NT2/D1 (cell line): ENCODE measurements around the gene KIAA1217.
"Not testable (repeated sequence)": the region's sequence is repeated elsewhere in the genome, so short reads cannot be mapped to it uniquely, and the experiment has no call there.

ENCODE experiments used
- DNase-seq: peaks from one replicate; pipeline ENCODE4 v3.0.0-alpha.2; 2011; ENCODE audit warnings: low read depth, low spot score
- H3K27me3 ChIP-seq: 2 replicates; pipeline ENCODE4 v1.6.0; 2011; ENCODE audit warnings: mild to moderate bottlenecking; ENCODE audit not compliant: insufficient read length, insufficient read depth
- H3K36me3 ChIP-seq: 2 replicates; pipeline ENCODE4 v1.6.1; 2011; ENCODE audit warnings: mild to moderate bottlenecking, low read length, mixed read lengths; ENCODE audit not compliant: insufficient read depth, insufficient read length
- H3K4me1 ChIP-seq: 2 replicates; pipeline ENCODE4 v1.5.1; 2011; ENCODE audit not compliant: insufficient read depth, insufficient read length
- H3K4me3 ChIP-seq: 2 replicates; pipeline ENCODE4 v1.5.1; 2011; ENCODE audit warnings: low read depth; ENCODE audit not compliant: insufficient read length
- H3K9ac ChIP-seq: 2 replicates; pipeline ENCODE4 v1.6.0; 2011; ENCODE audit warnings: low read depth; ENCODE audit not compliant: insufficient read length
- H3K9me3 ChIP-seq: 2 replicates; pipeline ENCODE4 v1.5.1; 2011; ENCODE audit warnings: mild to moderate bottlenecking, low read length; ENCODE audit not compliant: insufficient read depth
- SUZ12 ChIP-seq: IDR thresholded peaks from 2 replicates; pipeline ENCODE4 v1.6.1; 2011; ENCODE audit not compliant: insufficient read length, insufficient read depth; ENCODE audit errors: extremely low read depth
- YY1 ChIP-seq: IDR thresholded peaks from 2 replicates; pipeline ENCODE4 v1.6.1; 2011; ENCODE audit not compliant: insufficient read length, insufficient read depth
- ZNF274 ChIP-seq: IDR thresholded peaks from 2 replicates; pipeline ENCODE4 v1.6.1; 2011; ENCODE audit warnings: mild to moderate bottlenecking, low read depth, low read length

The KIAA1217 gene

DNA sequence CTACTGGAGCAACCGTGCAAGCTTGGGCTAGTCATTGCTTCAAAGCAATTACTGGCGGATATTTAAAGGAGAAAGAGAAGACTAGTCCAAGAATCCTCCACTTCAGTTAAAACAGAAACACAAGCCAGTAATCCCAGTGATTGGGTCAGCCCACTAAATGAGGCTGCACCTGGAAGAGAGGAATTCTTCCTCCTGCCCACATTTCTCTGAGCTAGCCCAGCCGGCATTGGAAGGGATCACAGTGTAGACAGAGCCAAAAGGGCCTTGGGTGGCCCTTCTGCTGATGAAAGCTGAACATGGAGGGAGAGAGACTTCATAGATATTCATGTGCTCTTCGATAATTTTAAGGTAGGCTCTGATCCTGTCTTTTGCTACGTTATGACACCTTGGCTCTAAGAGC is 228.4 kb downstream of the KIAA1217 start:
- peaks cover 2% of the 10 kb centered on the region for H3K4me1 ChIP-seq

DNA sequence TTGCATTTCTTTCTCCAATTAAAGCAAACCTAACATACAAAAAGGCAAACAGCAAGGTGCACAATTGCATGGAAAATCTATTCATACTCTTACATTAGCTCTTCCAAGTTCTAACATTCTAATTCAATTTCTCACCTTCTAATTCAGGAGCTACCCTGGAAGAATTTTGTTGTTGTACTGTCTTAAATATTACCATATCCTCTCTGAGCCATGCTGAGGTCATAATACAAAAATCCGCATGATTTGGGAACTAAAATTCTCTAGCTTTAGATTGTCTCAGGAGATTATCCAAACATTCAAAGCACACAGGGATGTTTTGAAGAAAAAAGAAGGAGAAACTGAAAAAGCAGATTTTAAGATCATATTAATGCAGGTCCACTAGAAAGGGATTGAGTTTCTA is 229.9 kb downstream of the KIAA1217 start:
- Histone ChIP-seq H3K36me3 (peaks cover 18% of the 10 kb centered on the region), H3K9me3 (no peaks in the 10 kb centered on the region), H3K4me1 (no peaks in the 10 kb centered on the region), H3K9ac (no peak overlapping the region), H3K27me3 (no peaks in the 10 kb centered on the region), H3K4me3 (no peak overlapping the region)
- DNase-seq: no peak
- TF ChIP-seq SUZ12: no peak
- no peak for TF ChIP-seq ZNF274
- TF ChIP-seq YY1: no peak

More for the DNA sequence above, 228.4 kb downstream of the KIAA1217 start:
- Histone ChIP-seq H3K9me3 (no peaks in the 10 kb centered on the region), H3K9ac (no peak overlapping the region), H3K27me3 (no peaks in the 10 kb centered on the region), H3K36me3 (peaks cover 25% of the 10 kb centered on the region), H3K4me3 (no peak overlapping the region)
- TF ChIP-seq ZNF274: no peak
- no peak for TF ChIP-seq SUZ12
- no peak for TF ChIP-seq YY1
- DNase-seq: no peak

DNA sequence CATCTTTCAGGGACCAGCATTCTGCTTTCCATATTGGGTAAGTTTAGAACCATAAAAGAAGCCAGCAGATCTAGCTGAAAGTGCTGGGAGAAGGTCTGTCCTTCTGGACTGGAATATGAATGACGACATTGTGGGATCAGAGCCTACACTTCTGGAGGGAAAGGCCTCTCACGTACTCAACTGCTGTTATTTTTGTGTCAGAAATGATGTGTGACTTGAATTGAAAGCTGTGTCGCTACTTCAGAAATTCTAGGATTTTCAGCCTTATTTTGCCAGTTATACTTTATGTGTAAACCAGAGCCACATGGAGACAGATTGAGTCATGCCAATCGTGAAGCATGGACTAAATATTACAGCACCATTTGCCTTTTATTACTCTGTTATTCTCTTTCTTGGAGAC is 231.0 kb downstream of the KIAA1217 start:
- H3K36me3 ChIP-seq: peaks cover 10% of the 10 kb centered on the region
- no peaks in the 10 kb centered on the region for H3K9me3 ChIP-seq
- H3K27me3 ChIP-seq: no peaks in the 10 kb centered on the region
- no peak overlapping the region for H3K4me3 ChIP-seq
- no peak overlapping the region for H3K9ac ChIP-seq
- no peak for TF ChIP-seq YY1
- TF ChIP-seq ZNF274: no peak
- TF ChIP-seq SUZ12: no peak
- DNase-seq: no peak
- H3K4me1 ChIP-seq: no peaks in the 10 kb centered on the region

DNA sequence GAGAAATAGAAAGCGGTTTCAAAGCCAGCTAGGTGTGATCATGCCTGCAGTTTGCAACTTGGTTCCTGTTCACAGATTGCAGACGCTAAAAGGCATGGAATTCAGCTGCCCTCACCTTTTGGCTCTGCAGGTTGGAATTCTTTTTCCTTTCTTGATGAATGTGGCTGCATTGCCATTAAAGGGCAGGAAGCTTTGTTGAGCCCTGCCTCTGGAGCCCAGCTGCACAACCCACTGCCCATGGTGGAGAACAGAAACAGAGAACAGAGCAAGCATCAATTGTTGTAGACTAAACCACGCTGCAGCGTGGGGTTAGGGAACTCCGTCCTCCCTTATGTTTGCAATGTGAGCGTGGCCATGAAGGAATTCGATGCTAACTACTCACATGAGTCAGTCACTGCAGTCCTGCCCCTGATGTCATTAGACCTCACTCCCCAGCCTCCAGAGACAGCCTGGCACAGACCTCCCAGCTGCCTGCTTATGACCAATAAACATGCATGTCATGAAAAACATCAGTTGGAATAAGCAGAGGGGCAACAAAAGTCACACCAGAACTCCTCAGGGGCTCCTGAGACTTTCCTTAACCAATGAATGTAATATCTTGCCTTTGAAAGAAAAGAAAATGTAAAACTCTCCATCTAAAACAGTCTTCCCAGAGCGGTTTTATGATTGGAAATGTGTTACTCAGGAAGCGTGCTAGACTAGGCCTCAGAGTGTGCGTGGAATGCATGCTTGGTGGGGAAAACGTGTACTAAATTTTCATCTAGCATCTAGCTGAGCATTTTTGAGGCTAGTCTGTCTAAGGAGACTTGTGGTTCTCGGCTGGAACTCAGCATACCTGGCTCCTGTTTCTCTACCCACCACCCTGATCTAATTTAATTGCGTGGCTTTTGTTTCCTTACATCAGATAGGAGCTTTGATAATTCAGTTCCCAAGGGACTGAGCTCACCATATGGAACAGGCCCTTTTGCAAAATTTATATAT is 232.2 kb downstream of the KIAA1217 start:
- DNase-seq: no peak
- H3K9me3 ChIP-seq: no peaks in the 10 kb centered on the region
- no peaks in the 10 kb centered on the region for H3K27me3 ChIP-seq
- H3K4me1 ChIP-seq: no peaks in the 10 kb centered on the region
- TF ChIP-seq ZNF274 (no peak), YY1 (no peak), SUZ12 (no peak)
- H3K4me3 ChIP-seq: no peak overlapping the region
- no peak overlapping the region for H3K9ac ChIP-seq
- H3K36me3 ChIP-seq: peaks cover 7% of the 10 kb centered on the region

DNA sequence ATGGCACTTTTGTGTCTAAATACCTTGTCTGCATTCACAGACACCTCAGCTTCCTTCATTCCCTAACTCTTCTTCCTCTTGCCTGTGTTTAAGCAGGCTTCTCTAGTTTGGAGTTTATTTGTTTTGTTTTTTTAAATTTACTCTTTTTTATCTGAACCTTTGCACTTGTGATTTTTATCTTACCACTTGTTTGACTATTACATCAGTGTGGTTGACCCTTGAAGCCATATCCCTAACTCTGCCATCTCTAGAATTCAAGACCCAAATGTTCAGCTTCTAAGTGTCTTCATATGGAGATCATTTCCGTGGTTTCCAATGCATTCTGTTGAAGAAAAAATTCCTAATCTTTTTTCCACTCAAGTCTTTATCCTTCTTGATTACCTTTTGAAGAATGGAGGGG is 233.3 kb downstream of the KIAA1217 start:
- no peak for TF ChIP-seq ZNF274
- TF ChIP-seq SUZ12: no peak
- no peak for TF ChIP-seq YY1
- no peaks in the 10 kb centered on the region for H3K9me3 ChIP-seq
- H3K27me3 ChIP-seq: no peaks in the 10 kb centered on the region
- peaks cover 7% of the 10 kb centered on the region for H3K36me3 ChIP-seq
- no peak for DNase-seq
- no peak overlapping the region for H3K9ac ChIP-seq
- no peaks in the 10 kb centered on the region for H3K4me1 ChIP-seq
- no peak overlapping the region for H3K4me3 ChIP-seq

DNA sequence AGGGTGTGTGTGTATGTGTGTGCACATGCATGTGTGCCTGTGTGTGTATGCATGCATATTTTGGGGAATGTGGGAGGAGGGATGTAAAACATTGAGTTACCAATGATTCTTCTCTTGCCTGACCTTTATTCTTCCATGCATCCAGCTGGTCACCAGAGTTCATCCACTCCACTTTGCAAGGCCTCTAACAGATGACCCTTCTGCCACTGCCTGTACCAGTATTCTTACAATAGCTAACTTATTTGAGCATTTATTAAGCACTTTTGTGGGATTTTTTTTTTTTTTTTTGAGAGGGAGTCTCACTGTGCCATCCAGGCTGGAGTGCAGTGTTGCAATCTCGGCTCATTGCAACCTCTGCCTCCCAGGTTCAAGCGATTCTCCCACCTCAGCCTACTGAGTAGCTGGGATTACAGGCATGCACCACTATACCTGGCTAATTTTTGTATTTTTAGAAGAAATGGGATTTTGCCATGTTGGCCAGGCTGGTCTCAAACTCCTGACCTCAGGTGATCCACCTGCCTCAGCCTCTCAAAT is 233.8 kb downstream of the KIAA1217 start:
- DNase-seq: not testable (repeated sequence)

DNA sequence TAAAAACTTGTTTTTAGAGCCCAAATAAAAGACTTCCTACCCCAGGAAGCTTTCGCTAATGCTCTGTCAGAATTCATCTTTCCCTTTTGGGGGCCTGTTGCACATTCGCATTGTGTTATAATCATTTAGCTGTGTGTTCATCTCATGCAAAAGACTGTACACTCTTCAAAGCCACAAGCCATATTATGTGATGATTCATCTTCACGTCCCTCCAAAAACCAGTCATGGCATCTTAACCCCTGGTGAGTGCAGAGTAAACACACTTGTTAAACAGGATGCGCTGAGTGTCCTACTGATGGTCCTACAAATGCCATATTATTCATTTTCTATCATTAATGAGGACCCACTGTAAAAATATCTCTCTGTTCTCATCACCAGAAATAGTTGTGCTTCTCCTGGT is 235.4 kb downstream of the KIAA1217 start:
- no peak for DNase-seq
- Histone ChIP-seq H3K27me3 (no peaks in the 10 kb centered on the region), H3K4me3 (no peak overlapping the region), H3K9me3 (no peaks in the 10 kb centered on the region), H3K9ac (no peak overlapping the region), H3K36me3 (no peaks in the 10 kb centered on the region), H3K4me1 (no peaks in the 10 kb centered on the region)
- no peak for TF ChIP-seq SUZ12

More for the DNA sequence above, 233.8 kb downstream of the KIAA1217 start:
- not testable (repeated sequence) for H3K9me3 ChIP-seq, H3K9ac ChIP-seq, H3K36me3 ChIP-seq, H3K27me3 ChIP-seq, H3K4me1 ChIP-seq, H3K4me3 ChIP-seq

DNA sequence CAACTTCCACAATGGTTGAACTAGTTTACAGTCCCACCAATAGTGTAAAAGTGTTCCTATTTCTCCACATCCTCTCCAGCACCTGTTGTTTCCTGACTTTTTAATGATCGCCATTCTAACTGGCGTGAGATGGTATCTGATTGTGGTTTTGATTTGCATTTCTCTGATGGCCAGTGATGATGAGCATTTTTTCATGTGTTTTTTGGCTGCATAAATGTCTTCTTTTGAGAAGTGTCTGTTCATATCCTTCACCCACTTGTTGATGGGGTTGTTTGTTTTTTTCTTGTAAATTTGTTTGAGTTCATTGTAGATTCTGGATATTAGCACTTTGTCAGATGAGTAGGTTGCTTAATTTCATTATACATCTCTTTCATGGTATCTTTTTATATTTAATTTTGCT is 237.0 kb downstream of the KIAA1217 start:
- H3K4me1 ChIP-seq, H3K36me3 ChIP-seq, DNase-seq, H3K27me3 ChIP-seq, H3K9me3 ChIP-seq, H3K4me3 ChIP-seq, H3K9ac ChIP-seq: not testable (repeated sequence)
